ENCODE data around the gene TEAD4.

Gene TEAD4

GRCh38 chr12:3034067-3034750, 75.0 kb downstream of the TEAD4 start:
- no peak for FAIRE-seq

GRCh38 chr12:3035171-3035570, 76.0 kb downstream of the TEAD4 start:
- no peak for FAIRE-seq

DNA sequence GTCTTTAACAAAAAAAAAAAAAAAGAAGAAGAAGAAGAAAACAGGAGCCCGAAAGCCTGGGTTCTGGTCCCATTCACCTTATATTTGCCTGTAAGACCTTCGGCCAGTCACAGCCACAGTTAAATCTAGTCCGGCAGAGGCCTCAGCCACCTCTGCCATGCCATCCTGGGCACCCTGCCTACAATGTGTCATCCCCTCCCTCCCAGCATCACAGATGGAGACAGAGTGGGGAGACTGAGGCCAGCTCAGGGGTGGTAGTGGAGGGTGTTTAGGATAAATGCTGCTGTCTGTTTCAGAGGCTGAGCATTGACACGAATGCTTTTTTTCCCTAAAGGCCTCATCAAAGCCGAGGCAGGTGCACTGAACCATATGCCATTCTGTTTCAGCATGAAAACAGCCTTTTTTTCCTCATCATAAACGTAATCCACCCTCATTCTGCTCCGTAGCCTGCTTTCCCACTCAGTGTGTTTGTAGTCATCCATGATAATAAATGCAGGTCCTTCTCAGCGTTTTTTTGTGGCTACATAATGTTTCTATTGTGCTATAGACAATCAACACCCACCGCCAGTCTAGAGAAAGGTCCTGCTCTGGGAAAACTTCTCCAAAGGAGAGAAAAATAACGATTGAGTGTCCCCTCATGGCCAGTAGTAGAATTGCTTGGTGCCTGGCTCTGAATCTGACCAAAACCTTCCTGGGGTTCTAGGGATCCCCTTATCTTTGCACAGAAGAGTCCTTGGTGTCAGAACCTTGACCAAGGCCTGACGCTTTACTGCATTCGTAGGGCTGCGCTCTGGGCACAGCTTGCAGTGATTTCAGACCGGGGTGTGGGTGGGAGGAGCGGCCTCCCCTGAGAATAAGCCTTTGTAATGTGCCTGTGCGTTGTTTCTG, 76.9 kb downstream of the TEAD4 start:
- no peak for FAIRE-seq

DNA sequence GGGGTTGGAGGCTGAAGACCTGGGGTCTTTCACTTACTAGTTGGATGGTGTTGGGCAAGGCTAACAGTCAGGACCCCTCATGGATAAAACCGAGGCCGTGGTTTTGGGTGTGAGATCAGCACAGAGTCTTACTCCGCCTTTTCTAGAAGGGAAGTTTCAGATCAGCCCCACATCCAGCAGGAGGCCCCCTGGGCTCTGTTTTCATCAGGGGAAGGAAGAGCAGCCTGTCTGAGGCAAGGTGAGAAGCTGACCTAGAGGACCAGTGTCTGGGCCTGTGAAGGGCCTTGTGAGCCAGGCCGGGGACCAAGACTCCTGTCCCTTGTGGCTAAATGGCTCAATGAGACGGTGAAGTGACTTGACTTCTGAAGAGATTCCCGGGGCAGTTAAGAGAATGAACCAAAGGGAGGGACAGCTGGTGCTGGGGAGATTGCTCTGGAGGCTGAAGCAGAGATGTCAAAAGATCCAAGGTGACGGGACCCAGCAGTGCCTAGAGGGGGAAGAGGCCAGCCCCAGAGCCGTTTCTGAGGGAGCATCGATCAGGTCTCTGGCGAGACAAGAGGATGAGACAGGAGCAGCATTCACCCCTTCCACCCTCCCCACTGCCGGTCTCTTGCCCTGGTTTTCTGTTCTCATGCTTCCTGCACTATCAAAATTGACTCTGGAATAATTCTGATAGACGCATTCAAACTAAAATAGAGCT, 77.9 kb downstream of the TEAD4 start:
- FAIRE-seq, result no peak

- no peak for FAIRE-seq
Measured at GRCh38 chr12:3038166-3038565, 79.0 kb downstream of the TEAD4 start.

DNA sequence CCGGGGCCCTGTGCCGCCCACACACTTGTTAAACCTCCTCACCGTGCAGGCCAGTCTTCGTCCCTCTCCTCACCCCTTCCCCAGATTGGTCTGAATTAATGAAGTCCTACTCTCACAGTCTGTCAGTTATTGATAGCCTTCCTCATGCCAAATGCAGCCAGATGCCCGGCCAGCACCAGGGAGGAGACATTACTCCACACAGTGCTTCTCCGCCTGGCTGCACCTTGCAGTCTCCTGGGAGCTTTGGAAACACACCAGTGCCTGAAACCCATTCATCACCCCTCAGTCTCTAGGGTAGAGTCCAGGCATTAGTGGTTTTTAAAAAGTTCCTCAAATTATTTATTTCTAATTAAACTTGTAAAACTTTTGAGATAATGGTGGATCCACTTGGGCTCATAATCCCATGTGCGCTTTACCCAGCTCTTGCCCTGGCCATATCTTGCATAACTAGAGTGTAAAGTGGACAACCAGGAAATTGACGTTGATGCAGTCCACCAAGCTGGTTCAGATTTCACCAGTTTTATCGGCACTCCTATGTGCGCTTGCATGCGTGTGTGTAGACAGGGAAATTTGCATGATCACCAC, 79.8 kb downstream of the TEAD4 start:
- no peak for FAIRE-seq

GRCh38 chr12:3040026-3040656, 80.9 kb downstream of the TEAD4 start:
- FAIRE-seq, result no peak

DNA sequence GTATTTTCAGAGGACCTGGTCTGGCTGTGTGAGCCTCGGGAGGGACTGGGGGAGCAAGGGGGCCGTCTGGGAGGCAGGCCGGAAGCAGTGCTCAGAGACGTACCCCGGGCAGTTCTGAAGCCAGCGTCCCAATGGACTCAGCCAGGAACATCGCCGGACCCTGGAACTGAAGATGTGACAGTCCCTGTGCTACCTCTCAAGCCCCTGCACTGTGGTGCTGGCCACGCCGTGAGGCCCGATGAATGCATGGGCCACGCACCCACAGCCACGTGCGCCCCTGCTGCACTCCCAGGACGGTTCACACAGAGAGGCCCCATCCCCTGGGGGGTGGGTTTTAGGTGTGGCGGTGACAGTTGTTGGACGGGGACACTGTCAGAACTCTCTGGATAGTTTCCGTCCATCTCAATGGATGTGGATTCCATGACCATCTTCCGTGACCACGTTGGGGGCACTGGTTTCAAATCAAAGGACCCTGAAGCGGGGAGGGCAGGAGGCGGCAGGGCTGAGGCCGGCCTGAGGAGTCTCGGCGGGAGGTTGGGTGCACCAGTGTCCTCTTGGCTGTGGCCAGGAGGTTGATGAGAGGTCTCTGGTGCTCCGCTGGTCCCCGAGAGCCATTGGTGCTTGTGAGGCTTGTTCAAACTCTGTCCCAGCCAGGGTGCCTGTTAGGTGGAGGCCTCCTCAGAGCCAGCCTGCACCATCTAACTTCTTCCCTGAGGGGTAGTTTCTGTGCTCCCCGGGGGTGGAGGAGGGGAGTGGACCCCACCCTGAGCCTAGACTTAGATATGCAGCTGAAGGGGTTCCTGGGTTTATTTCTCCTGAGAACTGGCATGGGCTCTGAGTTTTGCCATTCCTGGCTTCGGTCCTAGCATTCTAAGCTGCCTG, 81.7 kb downstream of the TEAD4 start:
- no peak for FAIRE-seq

- FAIRE-seq, result no peak
Measured at GRCh38 chr12:3041558-3042164, 82.5 kb downstream of the TEAD4 start.

- FAIRE-seq, result no peak
Measured at GRCh38 chr12:3042394-3042793, 83.2 kb downstream of the TEAD4 start.

DNA sequence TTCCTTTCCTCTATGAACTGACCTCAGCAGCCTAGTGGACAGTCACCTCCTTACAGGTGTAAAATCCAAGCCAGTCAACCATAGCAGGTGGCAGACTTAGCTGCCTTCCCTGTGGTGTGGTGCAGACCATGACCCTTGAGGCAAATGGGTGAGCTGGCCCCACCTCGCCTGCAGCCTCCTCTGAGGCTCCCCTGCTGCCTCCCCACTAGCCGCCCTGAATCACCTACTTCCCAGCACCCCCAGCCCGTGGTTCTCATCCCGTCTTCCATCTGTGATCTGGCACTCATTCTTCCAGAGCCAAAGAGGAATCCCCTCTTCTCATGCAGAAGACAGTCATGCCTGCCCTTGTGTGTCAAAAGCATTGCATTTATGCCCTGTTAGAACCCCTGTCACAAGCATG, 83.6 kb downstream of the TEAD4 start:
- no peak for FAIRE-seq

- FAIRE-seq, result no peak
Measured at GRCh38 chr12:3043406-3043805, 84.2 kb downstream of the TEAD4 start.

DNA sequence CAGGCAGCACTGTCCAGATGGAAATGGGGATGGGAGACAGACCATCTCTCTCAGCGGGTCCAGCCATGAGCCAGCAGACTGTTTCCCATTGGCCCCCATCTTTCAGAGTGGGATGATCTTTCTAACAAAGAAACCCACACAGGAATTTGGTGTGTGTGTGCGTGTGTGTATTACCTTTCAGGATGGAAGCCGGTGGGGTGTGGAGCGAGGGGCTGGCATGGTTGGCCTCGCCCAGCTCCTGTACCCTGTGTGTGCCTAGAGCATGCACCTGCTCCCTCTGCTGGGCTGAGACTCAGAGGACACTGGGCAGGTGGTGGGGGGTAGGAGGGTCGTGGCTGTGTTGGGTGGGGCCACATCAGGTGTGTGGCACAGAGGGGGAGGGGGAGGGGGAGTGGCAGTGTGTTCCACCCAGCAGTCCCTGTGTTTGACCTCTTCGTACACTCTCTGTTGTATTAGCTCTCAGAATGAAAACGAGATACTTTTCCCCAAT, 85.0 kb downstream of the TEAD4 start:
- FAIRE-seq, result no peak

- FAIRE-seq, result no peak
Measured at GRCh38 chr12:3045494-3045893, 86.3 kb downstream of the TEAD4 start.

GRCh38 chr12:3045989-3046388, 86.8 kb downstream of the TEAD4 start:
- no peak for FAIRE-seq

DNA sequence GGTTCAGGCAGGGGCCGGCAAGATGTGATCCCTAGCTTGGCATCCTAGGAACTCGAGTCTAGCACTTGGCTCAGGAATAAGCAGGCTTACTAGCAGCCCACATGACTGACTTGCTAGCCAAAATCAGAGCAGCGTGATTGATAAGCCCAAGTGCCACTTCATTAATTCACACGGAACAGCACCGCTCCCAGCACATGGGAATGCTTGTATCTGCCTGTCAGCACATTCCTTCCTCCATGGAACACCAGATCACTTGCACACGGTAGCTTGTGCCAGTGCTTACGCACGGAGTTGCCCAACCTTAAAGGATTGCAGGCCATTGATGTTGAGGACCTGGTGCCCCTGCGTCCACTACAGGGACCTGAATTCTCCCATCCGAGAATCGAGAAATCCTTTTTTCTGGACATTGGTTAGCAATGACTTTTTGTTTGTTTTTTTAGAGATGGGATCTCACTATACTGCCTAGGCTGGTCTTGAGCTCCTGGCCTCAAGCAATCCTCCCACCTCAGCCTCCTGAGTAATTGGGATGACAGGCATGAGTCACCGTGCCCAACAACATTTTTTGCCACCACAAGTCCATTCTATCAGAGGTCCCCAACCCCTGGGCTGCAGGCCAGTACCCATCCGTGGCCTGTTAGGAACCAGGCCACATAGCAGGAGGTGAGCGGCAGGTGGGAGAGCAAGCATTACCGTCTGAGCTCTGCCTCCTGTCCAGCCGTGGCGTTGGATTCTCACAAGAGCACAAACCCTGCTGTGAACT, 87.4 kb downstream of the TEAD4 start:
- FAIRE-seq, result no peak

DNA sequence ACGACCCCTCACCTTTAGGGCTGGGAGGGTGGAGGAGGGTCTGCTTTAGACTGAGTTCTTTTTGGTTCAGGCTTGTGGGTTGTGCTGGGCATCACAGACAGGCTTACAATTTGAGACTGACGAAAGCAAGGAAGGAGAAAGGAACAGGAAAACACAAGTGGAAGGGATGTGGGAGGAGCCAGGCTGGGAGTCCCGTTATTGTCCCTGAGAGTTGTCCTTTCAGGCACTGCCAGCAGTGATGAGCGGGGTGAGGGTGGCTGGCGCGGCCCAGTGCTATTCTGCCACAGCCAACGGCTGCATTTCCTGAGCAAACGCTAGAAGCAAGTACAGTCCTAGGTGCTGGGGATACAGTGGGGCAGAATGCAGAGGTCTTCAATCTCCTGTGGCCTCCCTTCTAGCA, 88.8 kb downstream of the TEAD4 start:
- FAIRE-seq, result no peak

- no peak for FAIRE-seq
Measured at GRCh38 chr12:3048540-3048939, 89.3 kb downstream of the TEAD4 start.

DNA sequence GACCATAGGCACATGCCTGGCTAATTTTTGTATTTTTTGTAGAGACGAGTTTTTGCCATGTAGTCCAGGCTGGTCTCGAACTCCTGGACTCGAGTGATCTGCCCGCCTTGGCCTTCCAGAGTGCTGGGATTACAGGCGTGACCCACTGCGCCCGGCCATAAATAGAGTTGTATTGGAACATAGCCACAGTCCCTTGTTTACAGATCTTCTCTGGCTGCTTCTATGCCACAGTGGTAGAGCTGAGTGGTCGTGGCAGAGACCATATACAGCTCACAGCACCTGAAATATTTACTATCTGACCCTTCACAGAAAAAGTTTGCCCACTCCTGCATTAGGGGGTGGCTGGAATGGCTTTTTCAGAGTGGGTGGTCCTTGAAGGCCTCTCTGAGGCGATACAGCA, 90.0 kb downstream of the TEAD4 start:
- FAIRE-seq, result no peak

DNA sequence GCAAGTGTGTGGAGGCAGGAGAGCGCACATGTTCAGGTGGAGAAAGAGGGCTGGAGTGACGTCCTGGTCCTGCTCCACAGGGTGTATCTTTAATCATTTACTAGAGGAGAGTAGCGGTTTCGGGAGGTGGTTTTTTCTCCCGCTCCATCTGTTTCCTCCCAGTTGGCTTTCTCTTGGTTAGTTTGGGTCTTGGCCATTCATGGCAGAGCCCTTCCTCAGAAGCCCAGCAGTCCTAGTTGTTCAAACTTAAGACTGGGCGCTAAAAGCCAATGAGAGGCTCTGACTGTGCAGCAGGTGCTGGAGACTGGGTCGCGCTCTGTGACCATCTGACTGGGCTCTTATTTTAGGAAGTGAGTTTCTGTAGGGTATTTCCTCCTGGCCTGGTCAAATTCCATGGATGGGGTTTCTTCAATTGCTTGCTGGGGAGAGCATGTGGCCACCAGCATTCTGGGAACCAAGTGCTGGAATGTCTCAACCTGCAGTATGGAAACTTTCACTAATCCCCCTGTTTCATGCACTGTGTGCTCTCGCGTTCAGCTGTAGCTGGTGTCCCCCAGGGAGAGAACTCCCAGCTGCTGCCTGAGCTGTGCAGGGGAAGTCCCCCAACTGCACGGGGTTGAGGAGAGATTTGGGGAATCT, 90.5 kb downstream of the TEAD4 start:
- FAIRE-seq, result no peak
